Measurements from ENCODE around the gene SLC12A2. TPM values are rescaled to one million over a fixed set of nuclear protein-coding genes. Genes with fewer than 3 reads are reported as not detected.

SLC12A2 gene
- total and polyA plus RNA-seq, 2 of the 4 experiments (the other 2 are of a cell fraction), result 5.6 to 30.3 TPM

DNA sequence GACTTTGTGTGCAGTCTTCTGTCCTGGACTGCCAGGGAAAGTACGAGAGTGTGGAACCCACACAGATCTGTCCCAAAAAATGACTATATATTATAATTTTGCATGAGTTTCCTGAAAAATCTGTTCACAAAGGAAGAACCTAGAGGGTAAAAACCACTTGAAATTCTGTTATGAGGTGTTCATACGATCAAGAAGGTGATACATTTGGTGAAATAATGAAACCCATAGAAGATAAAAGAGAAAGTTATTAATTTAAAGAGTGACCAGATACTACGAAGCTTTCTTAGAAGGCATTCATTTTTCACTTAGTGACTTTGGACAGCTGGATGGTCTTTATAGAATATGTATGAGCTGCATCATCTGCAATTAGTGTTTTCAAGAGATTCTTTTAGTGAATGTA is 32.9 kb downstream of the SLC12A2 start:
- no peak overlapping the region for H2AK5ac ChIP-seq (ENCODE audit: low read depth, low read length)
- no peak overlapping the region for H4K91ac ChIP-seq (ENCODE audit: insufficient read depth, low read depth, low read length)
- no peak for ATAC-seq (ENCODE audit: low read depth)
- in situ Hi-C loops (cut with MboI; ENCODE audit: low sequenced_read_pairs), result no loop called here
- no peak overlapping the region for H3K4ac ChIP-seq (ENCODE audit: low read depth, low read length)
- no CpG with 5 or more reads among the region's 3 CpGs for WGBS, 2 experiments (ENCODE audit: extremely low coverage in 2 of 2, insufficient read length in 1 of 2)
- no peak overlapping the region for H4K8ac ChIP-seq (ENCODE audit: low read depth in 2 of 2, low read length in 2 of 2)
- no peak overlapping the region for H3K4me3 ChIP-seq (ENCODE audit: insufficient read depth, low read depth, low read length)
- H3K27me3 ChIP-seq (ENCODE audit: control insufficient read depth, insufficient read depth, low read length), result no peaks in the 10 kb centered on the region
- intact Hi-C loops (cut with micrococcal nuclease), result no loop called here
- H3K4me2 ChIP-seq (ENCODE audit: low read depth, low read length), result no peak overlapping the region
- H3K79me1 ChIP-seq (ENCODE audit: low read depth in 1 of 2, low read length in 2 of 2), result no peaks in the 10 kb centered on the region; a peak in 1 of 4 replicates
- no peak overlapping the region for H3K27ac ChIP-seq (ENCODE audit: insufficient read depth, low read length)
- ChIA-PET POLR2A (ENCODE audit: unreplicated experiment) (no interaction called here), CTCF (no interaction called here)
- H3K9ac ChIP-seq (ENCODE audit: low read depth, low read length), result no peak overlapping the region
- H3K9me1 ChIP-seq (ENCODE audit: insufficient read depth, low read length), result no peaks in the 10 kb centered on the region
- no peak overlapping the region for H3K18ac ChIP-seq (ENCODE audit: low read depth, low read length)
- H3K56ac ChIP-seq (ENCODE audit: extremely low read depth, insufficient read depth, low read length), result no peak overlapping the region
- H2BK120ac ChIP-seq (ENCODE audit: low read depth, low read length), result no peak overlapping the region
- no peak overlapping the region for H3K14ac ChIP-seq (replicated peaks; ENCODE audit: low read depth, low read length)
- no peaks in the 10 kb centered on the region for H3K9me3 ChIP-seq (ENCODE audit: control insufficient read depth, insufficient read depth, low read length)
- dilution Hi-C loops (cut with HindIII; ENCODE audit: low sequenced_read_pairs, unreplicated experiment), result no loop called here
- H3K23ac ChIP-seq (ENCODE audit: low read depth, low read length), result no peak overlapping the region
- H2AFZ ChIP-seq (replicated peaks; ENCODE audit: low read length, poor library complexity), result no peak overlapping the region
- no peak overlapping the region for H2BK15ac ChIP-seq (ENCODE audit: low read depth, low read length)
- H3K36me3 ChIP-seq (ENCODE audit: control insufficient read depth, insufficient read depth, low read length), result peaks cover 3% of the 10 kb centered on the region
- no peak overlapping the region for H2AK9ac ChIP-seq (replicated peaks; ENCODE audit: low read depth, low read length, poor library complexity)
- H3K4me1 ChIP-seq (ENCODE audit: control insufficient read depth, insufficient read depth, low read length), result no peaks in the 10 kb centered on the region; the same call in 1 of the 2 replicates
- no peak for DNase-seq
- H4K5ac ChIP-seq (ENCODE audit: low read depth, low read length), result no peak overlapping the region
- TF ChIP-seq, protein P1, sequence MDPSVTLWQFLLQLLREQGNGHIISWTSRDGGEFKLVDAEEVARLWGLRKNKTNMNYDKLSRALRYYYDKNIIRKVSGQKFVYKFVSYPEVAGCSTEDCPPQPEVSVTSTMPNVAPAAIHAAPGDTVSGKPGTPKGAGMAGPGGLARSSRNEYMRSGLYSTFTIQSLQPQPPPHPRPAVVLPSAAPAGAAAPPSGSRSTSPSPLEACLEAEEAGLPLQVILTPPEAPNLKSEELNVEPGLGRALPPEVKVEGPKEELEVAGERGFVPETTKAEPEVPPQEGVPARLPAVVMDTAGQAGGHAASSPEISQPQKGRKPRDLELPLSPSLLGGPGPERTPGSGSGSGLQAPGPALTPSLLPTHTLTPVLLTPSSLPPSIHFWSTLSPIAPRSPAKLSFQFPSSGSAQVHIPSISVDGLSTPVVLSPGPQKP (IDR thresholded peaks at IDR 0.05; ENCODE audit: borderline replicate concordance, low read depth, low read length), result no peak
- TF ChIP-seq SMC3 (IDR thresholded peaks at IDR 0.05; ENCODE audit: low read depth, low read length) (no peak), POLR2A (IDR thresholded peaks at IDR 0.05; ENCODE audit: low read depth, low read length) (no peak), FOS (IDR thresholded peaks at IDR 0.05; ENCODE audit: low read depth, low read length) (no peak), CHD1 (IDR thresholded peaks at IDR 0.05; ENCODE audit: low read depth, low read length) (no peak), RCOR1 (IDR thresholded peaks at IDR 0.05; ENCODE audit: insufficient replicate concordance, low read length) (no peak), RAD21 (IDR thresholded peaks at IDR 0.05; ENCODE audit: low read length) (no peak), MAFK (IDR thresholded peaks at IDR 0.05; ENCODE audit: low read depth, low read length) (no peak), CEBPB (IDR thresholded peaks at IDR 0.05; ENCODE audit: low read depth, low read length) (no peak), RFX5 (IDR thresholded peaks at IDR 0.05; ENCODE audit: low read depth, low read length) (no peak), NFE2L2 (IDR thresholded peaks at IDR 0.05; ENCODE audit: low read depth, low read length) (no peak), MAZ (IDR thresholded peaks at IDR 0.05; ENCODE audit: borderline replicate concordance, low read depth, low read length) (no peak), BHLHE40 (IDR thresholded peaks at IDR 0.05; ENCODE audit: low read depth, low read length) (no peak), MXI1 (IDR thresholded peaks at IDR 0.05; ENCODE audit: borderline replicate concordance, low read depth, low read length) (no peak)
- TF ChIP-seq, protein P2, sequence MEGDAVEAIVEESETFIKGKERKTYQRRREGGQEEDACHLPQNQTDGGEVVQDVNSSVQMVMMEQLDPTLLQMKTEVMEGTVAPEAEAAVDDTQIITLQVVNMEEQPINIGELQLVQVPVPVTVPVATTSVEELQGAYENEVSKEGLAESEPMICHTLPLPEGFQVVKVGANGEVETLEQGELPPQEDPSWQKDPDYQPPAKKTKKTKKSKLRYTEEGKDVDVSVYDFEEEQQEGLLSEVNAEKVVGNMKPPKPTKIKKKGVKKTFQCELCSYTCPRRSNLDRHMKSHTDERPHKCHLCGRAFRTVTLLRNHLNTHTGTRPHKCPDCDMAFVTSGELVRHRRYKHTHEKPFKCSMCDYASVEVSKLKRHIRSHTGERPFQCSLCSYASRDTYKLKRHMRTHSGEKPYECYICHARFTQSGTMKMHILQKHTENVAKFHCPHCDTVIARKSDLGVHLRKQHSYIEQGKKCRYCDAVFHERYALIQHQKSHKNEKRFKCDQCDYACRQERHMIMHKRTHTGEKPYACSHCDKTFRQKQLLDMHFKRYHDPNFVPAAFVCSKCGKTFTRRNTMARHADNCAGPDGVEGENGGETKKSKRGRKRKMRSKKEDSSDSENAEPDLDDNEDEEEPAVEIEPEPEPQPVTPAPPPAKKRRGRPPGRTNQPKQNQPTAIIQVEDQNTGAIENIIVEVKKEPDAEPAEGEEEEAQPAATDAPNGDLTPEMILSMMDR (conservative IDR thresholded peaks at IDR 0.05; ENCODE audit: low read depth, low read length), result no peak
- TF ChIP-seq, protein P3, sequence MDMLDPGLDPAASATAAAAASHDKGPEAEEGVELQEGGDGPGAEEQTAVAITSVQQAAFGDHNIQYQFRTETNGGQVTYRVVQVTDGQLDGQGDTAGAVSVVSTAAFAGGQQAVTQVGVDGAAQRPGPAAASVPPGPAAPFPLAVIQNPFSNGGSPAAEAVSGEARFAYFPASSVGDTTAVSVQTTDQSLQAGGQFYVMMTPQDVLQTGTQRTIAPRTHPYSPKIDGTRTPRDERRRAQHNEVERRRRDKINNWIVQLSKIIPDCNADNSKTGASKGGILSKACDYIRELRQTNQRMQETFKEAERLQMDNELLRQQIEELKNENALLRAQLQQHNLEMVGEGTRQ (IDR thresholded peaks at IDR 0.05; ENCODE audit: low read depth, low read length), result no peak
- no peak overlapping the region for H2BK20ac ChIP-seq (ENCODE audit: low read depth, low read length)
- no peak overlapping the region for H2BK5ac ChIP-seq (ENCODE audit: low read depth, low read length, poor library complexity, severe bottlenecking)
- no TSS peak for BruUV-seq (replicated peaks)
- H4K20me1 ChIP-seq (ENCODE audit: insufficient read depth, low read length), result no peaks in the 10 kb centered on the region

Data from IMR-90 (cell line).